HG03520 (cell line): ENCODE data around the gene TRAF7.
"Not testable (repeated sequence)": the region's sequence is repeated elsewhere in the genome, so short reads cannot be mapped to it uniquely, and the experiment has no call there.

Experiments
- ATAC-seq: cut with Tn5 transposase; IDR thresholded peaks from one replicate; pipeline ENCODE4 v1.9.1; 2021; ENCODE audit warnings: mild to moderate bottlenecking, moderate library complexity; ENCODE audit not compliant: unreplicated experiment

TRAF7 gene

DNA sequence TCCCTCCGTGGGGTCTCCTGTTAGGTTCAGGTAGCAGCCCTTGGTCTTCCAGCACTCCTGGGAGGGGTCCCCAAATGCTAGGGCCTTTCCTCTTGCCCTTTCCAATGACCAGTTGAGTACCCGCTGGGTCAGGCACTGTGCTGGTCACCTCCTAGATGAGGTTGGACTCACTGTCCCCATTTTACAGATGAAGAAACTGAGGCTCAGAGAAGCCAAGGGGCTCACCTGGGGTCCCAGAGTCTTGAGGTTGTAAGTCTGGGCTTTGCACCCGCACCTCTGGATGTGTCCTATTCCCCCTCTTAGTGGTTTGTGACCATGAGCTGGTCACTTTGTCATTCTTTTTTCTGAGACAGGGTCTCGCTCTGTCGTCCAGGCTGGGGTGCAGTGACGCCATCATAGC lies 42.2 kb downstream of the TRAF7 start:
- no peak for ATAC-seq

DNA sequence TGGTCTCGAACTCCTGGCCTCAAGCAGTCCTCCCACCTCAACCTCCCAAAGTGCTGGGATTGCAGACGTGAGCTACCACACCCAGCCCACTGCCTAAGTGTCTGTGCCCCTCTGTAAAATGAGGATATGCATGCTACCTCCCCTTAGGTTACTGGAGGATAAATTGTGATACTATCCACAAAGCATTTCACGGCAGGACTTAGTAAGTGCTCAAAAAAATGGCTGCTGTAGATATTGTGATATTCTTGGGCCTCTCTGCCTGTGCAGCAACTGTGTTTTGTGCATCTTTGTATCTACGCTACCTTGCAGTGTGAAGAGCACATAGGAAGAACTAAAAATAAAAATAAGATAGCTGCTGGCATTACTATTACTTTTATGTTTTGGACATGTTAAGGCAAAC lies 42.7 kb downstream of the TRAF7 start:
- ATAC-seq, result no peak

DNA sequence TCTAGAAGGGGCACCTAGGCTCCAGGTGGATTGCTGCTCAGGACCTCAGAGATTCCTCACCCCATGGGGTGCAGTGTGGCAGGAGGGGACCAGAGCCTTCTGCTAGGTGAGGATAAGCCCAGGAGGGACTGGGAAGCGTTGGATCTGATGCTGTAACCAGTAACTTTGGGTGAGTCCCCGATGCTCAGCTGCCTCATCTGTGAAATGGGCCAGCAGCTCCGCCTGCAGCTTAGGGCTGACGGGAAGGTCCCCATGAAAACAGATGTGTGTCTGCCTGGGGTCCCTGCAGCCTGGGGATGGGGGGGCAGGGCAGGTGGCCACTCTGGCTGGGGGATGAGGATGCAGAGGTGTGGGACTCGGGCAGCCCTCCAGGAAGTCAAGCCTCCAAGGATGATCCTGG lies 43.5 kb downstream of the TRAF7 start:
- no peak for ATAC-seq

DNA sequence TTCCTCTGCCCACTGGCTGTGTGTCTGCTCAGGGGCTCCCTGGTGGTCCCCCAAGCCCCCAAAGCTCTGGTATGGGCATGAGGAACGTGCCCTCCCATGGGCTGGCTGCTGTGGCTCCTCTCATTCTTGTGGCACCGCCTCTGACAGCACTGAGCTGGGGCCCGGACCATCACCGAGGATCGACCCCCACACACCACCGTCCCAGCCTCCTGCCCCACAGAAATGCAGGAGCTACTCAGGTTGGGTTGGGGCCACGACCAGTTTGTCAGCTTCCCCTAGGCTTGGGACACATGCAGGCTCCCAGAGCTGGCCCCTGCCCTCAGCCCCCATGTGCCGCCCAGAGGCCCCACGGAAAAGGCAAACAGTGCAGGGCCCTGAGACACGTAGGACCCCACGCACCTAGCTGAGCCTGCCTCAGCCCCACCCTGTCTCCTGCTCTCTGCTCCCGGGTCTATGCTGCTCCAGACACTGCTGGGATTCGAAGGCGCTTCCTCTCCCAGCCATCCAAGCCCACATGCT lies 44.1 kb downstream of the TRAF7 start:
- ATAC-seq, result no peak

DNA sequence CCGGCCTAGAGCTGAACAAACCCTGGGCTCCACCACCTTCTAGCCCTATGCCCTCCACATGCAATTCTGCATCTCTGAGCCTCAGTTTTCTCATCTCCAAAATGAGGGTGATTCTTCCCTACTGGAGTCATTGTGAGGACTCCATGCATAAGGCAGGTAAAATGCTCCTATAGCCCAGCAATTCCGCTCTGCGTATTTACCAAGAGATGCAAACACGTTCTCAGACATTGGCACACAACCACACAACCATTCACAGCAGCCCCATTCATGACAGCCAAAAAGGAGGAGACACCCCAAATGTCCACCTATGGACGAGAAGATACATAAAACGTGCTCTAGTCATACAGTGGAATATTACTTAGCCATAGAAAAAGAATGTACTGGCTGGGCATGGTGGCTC lies 44.7 kb downstream of the TRAF7 start:
- no peak for ATAC-seq

DNA sequence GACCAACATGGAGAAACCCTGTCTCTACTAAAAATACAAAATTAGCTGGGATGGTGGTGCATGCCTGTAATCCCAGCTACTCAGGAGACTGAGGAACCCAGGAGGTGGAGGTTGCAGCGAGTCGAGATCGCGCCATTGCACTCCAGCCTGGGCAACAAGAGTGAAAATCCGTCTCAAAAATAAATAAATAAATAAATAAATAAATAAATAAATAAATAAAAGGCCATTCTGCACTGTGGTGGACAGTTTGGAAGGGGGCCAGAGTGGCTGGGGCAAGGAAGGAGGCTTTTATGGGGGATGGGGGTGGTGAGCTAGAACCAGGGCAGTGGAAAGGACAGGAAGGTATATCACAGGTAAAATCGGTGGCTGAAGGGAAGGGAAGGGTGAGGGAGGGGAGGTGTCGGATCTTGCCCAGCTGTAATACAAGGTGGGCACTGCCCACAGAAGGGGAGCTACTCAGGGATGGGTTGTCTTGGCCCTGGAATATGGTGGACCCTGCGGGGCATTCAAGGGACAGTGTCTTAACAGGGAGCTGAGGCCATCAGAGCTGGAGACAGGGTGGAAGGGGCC lies 47.6 kb downstream of the TRAF7 start:
- ATAC-seq, result not testable (repeated sequence)

DNA sequence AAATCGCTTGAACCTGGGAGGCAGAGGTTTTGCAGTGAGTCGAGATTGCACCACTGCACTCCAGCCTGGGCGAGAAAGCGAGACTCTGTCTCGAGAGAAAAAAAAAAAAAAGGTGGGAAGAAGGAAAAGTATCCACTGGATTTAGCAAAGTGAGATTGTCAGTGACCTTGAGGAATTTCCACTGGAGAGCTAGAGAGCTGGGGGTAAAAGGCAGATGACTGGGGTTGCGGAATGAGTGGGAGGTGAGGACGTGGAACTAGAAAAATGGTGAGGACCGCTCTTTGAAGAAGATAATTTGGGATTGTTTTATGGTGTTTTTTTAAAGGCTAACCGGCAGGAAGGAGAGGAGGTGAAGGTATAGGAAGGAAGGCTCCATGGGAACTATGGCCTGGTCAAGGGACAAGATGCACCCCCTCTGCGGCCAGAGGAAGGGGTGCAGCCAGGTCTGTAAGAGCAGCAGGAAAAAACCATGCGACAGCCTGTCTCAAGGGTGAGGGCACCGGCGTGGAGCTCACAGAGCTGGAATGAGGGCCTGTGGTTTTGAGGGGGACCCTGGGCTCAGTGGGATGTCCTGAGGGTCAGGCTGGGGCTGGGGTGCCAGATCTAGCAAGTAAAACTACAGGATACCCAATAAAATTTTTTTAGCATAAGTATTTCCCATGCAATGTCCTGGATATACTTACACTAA lies 49.0 kb downstream of the TRAF7 start:
- no peak for ATAC-seq

DNA sequence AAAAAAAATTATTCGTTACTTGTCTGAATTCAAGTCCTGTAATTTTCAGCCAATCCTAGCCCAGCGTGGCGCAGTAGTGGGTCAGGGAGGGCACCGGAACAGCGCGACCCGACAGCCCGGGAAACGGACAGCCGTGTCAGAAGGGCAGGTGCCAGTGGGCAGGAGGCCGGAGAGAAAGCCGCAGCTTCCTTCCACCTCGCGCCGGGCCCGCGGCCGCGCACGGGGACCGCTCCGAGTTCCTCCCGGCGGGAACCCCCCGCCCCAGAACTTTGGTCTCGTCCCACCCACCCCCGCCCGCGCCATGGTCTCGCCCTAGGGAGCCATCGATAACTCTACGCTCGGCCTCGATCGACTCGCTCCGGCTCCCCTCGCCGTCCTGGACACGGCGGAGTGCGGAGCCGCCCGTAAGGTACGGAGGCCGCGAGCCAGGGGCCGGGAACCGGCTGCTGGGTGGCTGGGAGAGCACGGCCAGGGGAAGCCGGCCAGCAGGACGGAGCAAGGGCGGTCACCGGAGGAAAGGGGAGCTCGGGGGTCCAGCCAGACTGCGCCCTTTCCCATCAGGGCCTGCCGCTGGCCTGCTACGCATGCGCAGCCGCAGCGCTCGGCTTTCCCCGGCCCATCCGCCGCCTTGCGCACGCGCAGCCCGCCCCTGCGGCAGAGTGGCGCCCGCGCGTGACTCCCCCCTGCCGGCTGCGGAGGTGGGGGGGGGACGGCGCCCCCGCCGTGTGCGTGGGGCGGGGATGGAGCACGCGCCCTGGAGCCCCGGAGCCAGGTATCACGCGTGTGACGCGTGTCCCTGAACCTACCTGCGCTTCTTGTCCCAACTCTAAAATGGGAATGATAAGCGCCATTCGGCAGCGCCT lies 49.8 kb downstream of the TRAF7 start, which contains the start of gene MLST8:
Gene MLST8 (plus strand): TSS at position 351 of the 863 bp plus-strand sequence. CDS start 632 bp downstream, outside the sequence.
- ATAC-seq, result peak; percentile 63

DNA sequence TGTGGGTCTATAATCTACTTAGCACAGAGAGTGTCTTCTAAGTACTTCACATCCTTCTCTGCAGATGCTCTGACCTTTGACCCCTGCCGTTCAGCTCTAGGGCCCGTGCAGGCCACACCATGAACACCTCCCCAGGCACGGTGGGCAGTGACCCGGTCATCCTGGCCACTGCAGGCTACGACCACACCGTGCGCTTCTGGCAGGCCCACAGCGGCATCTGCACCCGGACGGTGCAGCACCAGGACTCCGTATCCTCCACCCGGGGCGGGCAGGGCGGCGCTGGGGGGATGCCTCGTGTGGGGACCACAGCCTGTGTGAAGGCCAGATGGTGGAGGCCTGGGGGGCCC lies 50.4 kb downstream of the TRAF7 start:
- peak; percentile 3 for ATAC-seq

DNA sequence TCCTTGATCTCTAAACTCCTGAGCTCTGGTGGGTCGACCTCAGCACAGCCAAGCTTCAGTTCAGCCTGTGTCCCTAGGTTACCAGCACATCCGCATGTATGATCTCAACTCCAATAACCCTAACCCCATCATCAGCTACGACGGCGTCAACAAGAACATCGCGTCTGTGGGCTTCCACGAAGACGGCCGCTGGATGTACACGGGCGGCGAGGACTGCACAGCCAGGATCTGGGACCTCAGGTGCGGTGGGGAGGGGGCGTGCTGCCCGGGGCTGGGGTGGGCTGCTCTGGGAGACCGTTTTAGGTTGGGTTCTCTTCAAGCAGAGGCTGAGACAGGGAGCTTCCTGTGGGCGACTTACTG lies 50.8 kb downstream of the TRAF7 start:
- ATAC-seq, result no peak

DNA sequence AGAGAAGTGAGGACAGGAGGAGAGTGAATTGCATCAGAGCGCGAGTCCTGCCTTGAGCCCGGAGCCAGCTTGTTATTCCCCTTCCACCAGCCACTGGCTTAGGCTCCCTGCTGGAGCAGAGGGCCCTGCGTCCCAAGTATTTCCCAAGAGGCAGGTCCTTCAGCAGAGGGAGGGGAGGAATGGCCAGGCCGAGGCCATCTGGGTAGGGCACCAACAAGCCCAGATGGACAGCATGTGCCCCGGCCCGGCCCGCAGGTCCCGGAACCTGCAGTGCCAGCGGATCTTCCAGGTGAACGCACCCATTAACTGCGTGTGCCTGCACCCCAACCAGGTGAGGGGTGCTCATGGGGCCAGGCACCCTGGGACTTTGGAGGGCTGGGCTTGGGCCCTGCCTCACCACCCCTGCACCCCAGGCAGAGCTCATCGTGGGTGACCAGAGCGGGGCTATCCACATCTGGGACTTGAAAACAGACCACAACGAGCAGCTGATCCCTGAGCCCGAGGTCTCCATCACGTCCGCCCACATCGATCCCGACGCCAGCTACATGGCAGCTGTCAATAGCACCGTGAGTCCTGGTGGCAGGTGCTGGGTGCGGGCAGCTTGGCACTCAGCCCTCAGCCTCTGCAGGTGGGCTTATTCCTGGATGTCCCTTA lies 51.3 kb downstream of the TRAF7 start:
- no peak for ATAC-seq

DNA sequence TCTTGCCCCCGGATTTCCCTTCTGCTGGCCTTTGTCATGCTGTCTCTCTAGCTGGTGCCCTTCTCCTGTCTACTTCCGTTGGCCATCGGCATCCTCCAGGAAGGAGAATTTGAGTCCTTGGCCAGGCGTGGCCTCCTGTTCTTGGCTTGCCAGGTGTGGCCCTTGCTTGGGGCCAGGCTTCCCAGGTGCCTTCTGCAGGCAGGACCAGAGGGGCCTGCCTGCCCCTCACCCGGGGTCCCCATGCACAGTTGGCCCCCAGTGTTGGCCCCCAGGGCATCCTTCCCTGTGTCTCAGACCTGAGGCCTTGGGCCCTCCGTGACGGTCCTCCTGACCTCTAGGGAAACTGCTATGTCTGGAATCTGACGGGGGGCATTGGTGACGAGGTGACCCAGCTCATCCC lies 52.3 kb downstream of the TRAF7 start:
- ATAC-seq, result no peak

DNA sequence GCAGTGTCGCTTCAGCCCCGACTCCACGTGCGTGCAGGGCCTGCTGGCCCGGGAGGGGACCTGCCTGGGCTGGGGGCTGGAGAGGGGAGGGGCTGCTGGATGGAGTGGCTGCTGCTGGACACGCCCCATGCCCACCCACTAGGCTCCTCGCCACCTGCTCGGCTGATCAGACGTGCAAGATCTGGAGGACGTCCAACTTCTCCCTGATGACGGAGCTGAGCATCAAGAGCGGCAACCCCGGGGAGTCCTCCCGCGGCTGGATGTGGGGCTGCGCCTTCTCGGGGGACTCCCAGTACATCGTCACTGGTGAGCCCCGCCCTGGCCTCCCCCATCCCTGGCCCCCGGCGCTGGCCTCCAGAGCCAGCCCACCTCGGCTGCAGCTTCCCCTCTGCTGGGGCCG lies 52.7 kb downstream of the TRAF7 start:
- no peak for ATAC-seq

DNA sequence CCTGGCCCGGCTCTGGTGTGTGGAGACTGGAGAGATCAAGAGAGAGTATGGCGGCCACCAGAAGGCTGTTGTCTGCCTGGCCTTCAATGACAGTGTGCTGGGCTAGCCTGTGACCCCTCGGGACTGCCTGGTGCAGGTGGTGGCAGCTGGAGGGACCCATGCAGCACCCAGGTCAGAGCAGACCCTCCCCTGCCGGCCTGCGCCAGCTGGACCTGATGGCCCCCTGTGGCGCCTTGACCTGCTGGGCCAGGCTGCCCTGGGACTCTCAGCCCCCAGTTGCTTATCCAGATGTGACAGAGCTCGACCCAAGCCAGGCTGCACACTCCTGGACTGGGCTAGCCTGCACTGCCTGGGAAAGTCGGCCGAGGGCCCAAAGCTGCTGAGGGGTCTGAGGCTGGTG lies 53.2 kb downstream of the TRAF7 start:
- no peak for ATAC-seq

DNA sequence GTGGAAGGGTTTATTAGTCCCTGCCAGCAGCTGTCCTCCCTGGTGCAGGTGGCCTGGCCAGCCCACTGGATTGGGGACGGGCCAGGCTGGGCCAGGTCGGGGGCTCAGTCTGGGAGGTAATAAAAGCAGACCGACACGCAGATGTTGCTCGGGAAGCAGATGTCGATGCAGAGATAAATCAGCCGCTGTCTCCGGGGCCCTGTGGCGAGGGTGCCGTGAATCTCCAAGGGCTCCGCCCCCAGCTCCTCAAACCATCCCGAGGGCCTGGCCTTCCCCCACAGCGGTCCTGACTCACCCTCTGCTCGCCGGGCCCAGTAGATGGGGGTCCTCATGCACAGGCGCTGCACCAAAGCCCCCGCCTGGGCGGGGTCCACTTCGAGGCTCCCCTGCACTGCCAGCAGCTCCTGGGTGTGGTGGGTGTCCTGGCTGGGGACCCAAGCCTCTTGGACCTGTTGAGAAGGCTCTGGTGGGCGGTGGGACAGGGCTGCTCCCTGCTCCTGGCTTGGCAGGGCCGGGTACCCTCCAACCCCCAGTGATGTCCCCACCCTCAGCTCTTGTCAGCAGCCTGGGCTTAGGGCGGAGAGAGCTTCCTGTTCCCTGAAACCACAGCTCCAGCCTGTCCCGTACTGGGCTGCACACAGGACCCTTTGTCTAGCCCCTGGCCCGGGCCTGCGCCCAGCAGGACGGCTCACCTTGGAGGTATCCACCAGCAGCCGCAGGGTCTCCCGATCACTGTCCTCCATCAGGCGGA lies 53.9 kb downstream of the TRAF7 start:
- no peak for ATAC-seq

DNA sequence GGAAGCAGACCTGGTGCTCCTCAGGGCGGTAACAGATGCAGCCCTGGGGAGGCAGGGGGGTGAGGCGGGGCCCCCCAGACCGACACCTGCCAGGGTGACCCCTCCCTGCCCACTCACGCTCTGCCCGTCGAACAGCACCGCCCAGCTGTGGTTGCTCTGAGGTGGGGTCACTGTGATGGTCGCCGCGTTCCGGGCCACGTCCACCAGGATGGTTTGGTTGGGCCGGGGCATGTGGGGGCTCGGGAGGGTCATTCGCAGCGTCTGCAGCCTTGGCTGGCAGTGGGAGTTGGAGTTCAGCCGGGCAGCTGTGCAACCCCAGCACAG lies 54.4 kb downstream of the TRAF7 start:
- no peak for ATAC-seq

DNA sequence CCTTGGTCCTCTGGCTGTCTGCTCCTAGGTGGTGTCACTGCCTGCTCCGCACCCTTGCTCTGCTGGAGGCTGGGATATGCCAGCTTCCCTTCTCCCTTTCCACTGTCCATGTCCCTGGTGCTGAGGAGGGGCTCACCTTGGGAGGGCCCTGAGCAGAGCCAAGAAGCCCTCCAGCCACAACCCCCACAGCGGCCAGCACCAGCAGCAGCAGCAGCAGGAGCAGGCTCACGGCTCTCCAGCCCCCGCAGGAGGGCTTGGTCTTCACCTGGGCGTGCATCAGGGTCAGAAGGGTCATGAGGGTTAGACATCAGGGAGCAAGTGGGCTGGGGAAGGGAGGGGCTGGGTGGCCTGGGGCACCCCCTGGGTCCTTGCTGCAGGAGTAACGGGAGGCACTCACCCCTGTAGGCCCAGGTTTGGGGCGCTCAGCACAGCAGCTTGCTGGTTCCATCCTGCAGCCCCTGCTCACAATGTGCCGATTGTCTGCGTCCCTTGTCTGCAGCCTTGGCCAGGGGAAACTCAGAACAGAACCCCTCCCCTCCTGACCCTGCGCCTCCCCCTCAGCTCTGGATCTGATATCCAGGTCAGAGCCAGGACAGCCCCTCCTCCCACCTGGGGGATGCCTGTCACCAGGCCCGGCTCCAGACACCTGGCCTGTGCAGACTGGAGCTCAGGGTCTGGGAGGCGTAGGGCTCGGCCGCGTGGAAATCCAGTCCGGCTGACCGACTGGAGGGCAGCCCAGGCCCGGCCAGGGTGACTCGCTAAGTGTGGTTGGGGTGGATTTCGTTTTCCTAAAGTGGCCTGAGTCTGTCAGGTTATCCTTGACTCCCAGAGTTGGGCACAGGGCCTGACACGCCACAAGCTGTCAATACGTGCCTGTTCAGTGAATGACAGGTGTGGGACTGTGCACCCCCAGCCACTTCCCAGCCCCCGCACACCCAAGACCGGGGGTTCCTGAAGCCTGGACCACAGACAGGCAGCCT lies 55.1 kb downstream of the TRAF7 start, which contains the start of gene BRICD5:
Gene BRICD5 (minus strand): TSS at position 478 of the 980 bp plus-strand sequence. CDS start 30 bp downstream, at position 448.
- no peak for ATAC-seq

DNA sequence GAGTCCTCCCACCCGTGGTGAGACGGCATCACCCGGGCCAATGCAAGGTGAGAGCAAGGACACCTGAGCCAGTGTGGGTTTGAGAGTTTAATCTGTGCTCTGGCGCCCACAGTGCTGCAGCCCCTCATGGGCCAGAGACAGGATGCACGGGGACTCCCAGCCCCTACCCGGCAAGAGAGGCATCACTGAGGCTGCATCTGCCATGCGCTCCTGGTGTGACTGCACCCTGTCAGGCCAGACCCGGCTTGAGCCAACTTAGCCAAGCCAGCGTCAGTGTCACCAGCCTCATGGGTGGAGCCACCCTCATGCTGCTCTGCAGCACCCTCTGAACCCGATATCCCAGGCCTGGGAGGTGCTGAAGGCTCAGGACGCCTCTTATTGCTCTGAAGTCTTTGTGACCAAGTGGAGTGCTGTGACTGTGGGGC lies 56.4 kb downstream of the TRAF7 start:
- no peak for ATAC-seq
